Measurements from ENCODE around the gene TBXA2R. TPM values are rescaled to one million over a fixed set of nuclear protein-coding genes. Genes with fewer than 3 reads are reported as not detected.

The TBXA2R gene
- polyA plus RNA-seq, 1 donor (not counting 4 experiments of a cell fraction or from before 2014, with no cell fraction given), result not detected

DNA sequence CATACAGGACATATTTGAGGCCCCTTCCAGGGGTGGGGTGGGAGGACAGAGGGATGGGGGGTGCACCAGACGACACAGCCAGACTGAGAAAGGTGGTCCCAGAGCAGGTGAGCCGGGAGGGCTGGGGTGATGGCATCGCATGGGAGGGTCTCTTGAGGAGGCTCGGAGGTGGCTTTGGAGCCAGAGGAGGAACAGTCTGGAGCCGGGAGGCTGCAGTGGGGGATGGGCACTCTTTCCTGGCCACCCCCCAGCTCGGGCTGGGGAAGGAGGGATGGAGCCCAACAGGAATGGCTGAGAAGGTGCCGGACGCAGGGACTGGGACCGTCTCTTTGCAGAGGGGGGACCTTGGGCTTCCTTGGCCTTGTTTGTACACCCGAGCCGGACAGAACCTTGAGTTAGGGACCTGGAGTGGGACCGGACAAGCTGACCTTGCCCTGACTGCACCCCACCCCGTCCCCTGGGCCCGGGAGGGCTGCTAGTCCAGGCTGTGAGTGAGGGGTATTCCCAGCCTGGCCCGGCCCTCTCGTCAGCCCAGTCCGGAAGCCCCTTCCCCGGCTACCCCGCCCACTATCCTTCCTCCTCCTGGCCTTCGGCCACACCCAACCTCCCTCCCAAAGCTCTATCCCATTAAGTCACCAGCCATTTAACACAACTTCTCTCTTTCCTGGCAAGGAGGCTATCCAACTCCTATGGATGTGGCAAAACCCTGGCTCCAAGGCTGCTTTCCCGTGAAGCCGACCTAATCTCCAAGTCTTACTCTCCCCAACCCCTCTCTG, 816 bp upstream of the TBXA2R start:
- H4K20me1 ChIP-seq (ENCODE audit: control insufficient read depth, extremely low read depth, insufficient read depth, low read length), result no peaks in the 10 kb centered on the region
- peaks cover 16% of the 10 kb centered on the region for H3K27me3 ChIP-seq (ENCODE audit: control insufficient read depth, extremely low read depth, insufficient read depth, low read length)
- H3K4me2 ChIP-seq (ENCODE audit: control insufficient read depth, extremely low read depth, insufficient read depth, low read depth, low read length), result peak overlapping the region; percentile 32
- dilution Hi-C loops (cut with MboI; ENCODE audit: extremely low pct_ligation_motif_present, low sequenced_read_pairs), result no loop called here
- DNase-seq (ENCODE audit: low read depth, low spot score) (no peak), FAIRE-seq (no peak)
- H3K27ac ChIP-seq (ENCODE audit: control insufficient read depth, insufficient read depth, low read length), result no peak overlapping the region
- H3K9me1 ChIP-seq (ENCODE audit: control insufficient read depth, extremely low read depth, insufficient read depth, low read length), result no peaks in the 10 kb centered on the region
- no peaks in the 10 kb centered on the region for H3K4me1 ChIP-seq (ENCODE audit: control insufficient read depth, extremely low read depth, insufficient read depth, low read length)
- no peaks in the 10 kb centered on the region for H3K79me2 ChIP-seq (ENCODE audit: control insufficient read depth, insufficient read depth, low read length)
- H3K4me3 ChIP-seq (ENCODE audit: control insufficient read depth in 2 of 3, extremely low read depth in 1 of 3, insufficient read depth in 2 of 3, low read depth in 1 of 3, low read length in 3 of 3), result no peak overlapping the region
- TF ChIP-seq, protein P1, sequence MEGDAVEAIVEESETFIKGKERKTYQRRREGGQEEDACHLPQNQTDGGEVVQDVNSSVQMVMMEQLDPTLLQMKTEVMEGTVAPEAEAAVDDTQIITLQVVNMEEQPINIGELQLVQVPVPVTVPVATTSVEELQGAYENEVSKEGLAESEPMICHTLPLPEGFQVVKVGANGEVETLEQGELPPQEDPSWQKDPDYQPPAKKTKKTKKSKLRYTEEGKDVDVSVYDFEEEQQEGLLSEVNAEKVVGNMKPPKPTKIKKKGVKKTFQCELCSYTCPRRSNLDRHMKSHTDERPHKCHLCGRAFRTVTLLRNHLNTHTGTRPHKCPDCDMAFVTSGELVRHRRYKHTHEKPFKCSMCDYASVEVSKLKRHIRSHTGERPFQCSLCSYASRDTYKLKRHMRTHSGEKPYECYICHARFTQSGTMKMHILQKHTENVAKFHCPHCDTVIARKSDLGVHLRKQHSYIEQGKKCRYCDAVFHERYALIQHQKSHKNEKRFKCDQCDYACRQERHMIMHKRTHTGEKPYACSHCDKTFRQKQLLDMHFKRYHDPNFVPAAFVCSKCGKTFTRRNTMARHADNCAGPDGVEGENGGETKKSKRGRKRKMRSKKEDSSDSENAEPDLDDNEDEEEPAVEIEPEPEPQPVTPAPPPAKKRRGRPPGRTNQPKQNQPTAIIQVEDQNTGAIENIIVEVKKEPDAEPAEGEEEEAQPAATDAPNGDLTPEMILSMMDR (optimal IDR thresholded peaks at IDR 0.05 in 1 of 3, IDR thresholded peaks at IDR 0.05 in 1 of 3, conservative IDR thresholded peaks at IDR 0.05 in 1 of 3; ENCODE audit: extremely low read depth in 1 of 3, insufficient read depth in 2 of 3, low read length in 3 of 3), result no peak
- no peak overlapping the region for H3K9ac ChIP-seq (ENCODE audit: control insufficient read depth, extremely low read depth, insufficient read depth, low read length)
- no peaks in the 10 kb centered on the region for H3K9me3 ChIP-seq (ENCODE audit: control insufficient read depth, low read depth, low read length)
- H2AFZ ChIP-seq (ENCODE audit: control insufficient read depth, low read length), result no peak overlapping the region
- peaks cover 4 to 6% of the 10 kb centered on the region in 2 experiments for H3K36me3 ChIP-seq (ENCODE audit: control insufficient read depth in 2 of 2, extremely low read depth in 1 of 2, insufficient read depth in 2 of 2, low read length in 2 of 2)

DNA sequence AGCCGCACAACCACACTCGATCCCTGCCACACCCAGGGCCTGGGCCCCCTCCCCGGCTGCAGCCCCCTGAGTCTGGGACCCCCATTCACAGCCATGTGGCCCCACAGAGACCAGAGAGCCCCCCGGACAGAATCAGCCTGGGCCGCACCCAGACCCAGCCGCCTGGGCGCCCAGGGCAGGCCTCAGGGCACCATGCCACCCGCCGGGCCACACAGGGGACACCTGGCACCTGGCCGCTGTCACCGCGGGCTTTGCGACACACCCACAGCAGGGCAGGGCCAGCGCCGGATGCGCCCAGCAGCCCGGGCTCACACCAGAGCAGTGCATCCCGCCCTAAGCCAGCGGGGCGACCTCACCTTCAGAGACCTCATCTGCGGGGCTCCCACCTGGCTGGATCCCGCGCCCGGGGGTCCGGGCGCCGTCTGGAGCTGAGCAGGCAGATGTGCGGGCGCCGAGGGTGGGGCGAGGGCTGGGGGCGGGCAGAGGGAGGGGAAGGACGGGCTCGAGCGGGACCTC, 443 bp downstream of the TBXA2R start:
- Histone ChIP-seq H3K4me2 (ENCODE audit: control insufficient read depth, extremely low read depth, insufficient read depth, low read depth, low read length) (peak overlapping the region; percentile 32), H3K9ac (ENCODE audit: control insufficient read depth, extremely low read depth, insufficient read depth, low read length) (no peak overlapping the region), H3K79me2 (ENCODE audit: control insufficient read depth, insufficient read depth, low read length) (no peaks in the 10 kb centered on the region), H3K4me3 (ENCODE audit: control insufficient read depth in 2 of 3, extremely low read depth in 1 of 3, insufficient read depth in 2 of 3, low read depth in 1 of 3, low read length in 3 of 3) (peak overlapping the region in 2 of 3 experiments; percentile 11 to 14), H3K27ac (ENCODE audit: control insufficient read depth, insufficient read depth, low read length) (no peak overlapping the region), H3K4me1 (ENCODE audit: control insufficient read depth, extremely low read depth, insufficient read depth, low read length) (no peaks in the 10 kb centered on the region), H3K9me1 (ENCODE audit: control insufficient read depth, extremely low read depth, insufficient read depth, low read length) (no peaks in the 10 kb centered on the region), H4K20me1 (ENCODE audit: control insufficient read depth, extremely low read depth, insufficient read depth, low read length) (no peaks in the 10 kb centered on the region), H3K27me3 (ENCODE audit: control insufficient read depth, extremely low read depth, insufficient read depth, low read length) (peaks cover 16% of the 10 kb centered on the region), H3K36me3 (ENCODE audit: control insufficient read depth in 2 of 2, extremely low read depth in 1 of 2, insufficient read depth in 2 of 2, low read length in 2 of 2) (peaks cover 0 to 2% of the 10 kb centered on the region in 2 experiments), H2AFZ (ENCODE audit: control insufficient read depth, low read length) (no peak overlapping the region), H3K9me3 (ENCODE audit: control insufficient read depth, low read depth, low read length) (no peaks in the 10 kb centered on the region)
- no peak for DNase-seq (ENCODE audit: low read depth, low spot score)
- TF ChIP-seq, protein P1 (optimal IDR thresholded peaks at IDR 0.05 in 1 of 3, IDR thresholded peaks at IDR 0.05 in 1 of 3, conservative IDR thresholded peaks at IDR 0.05 in 1 of 3; ENCODE audit: extremely low read depth in 1 of 3, insufficient read depth in 2 of 3, low read length in 3 of 3), result no peak
- no peak for TF ChIP-seq EZH2 (IDR thresholded peaks at IDR 0.05; ENCODE audit: low read length)
- no peak for FAIRE-seq
- dilution Hi-C loops (cut with MboI; ENCODE audit: extremely low pct_ligation_motif_present, low sequenced_read_pairs), result no loop called here

Measured in keratinocyte (primary cell).